CD4-positive, alpha-beta T cell (primary cell): Measurements from ENCODE around the gene GCNT2. TPM values are rescaled to one million over a fixed set of nuclear protein-coding genes. Genes with fewer than 3 reads are reported as not detected.
A peak's percentile ranks its signal among the peaks of the same experiment; 100 is the strongest.

Source experiments
- ATAC-seq: fragments of 200-7000 bp; cut with Tn5 transposase; one replicate; pipeline ENCODE4 v1.10.0; 2022; ENCODE audit warnings: mild to moderate bottlenecking; ENCODE audit not compliant: poor library complexity
- CTCF ChIA-PET: fragments of 350-600 bp; sonication (Branson Sonifier 250); formaldehyde crosslinking; loops from one replicate; lab custom pipeline; 2021; ENCODE audit warnings: antibody characterized with exemption, inconsistent platforms; lab: Charles Lee
- POLR2A ChIA-PET: fragments of 350-600 bp; sonication (Branson Sonifier 250); formaldehyde crosslinking; loops from one replicate; lab custom pipeline; 2021; ENCODE audit warnings: antibody characterized with exemption, inconsistent platforms; lab: Charles Lee
- DNase-seq, 14 experiments: peaks; one replicate each; pipeline ENCODE4 v3.0.0-alpha.2; 2013 to 2020; ENCODE audit warnings: mixed read lengths in 2 of 14
- H3K27ac ChIP-seq, 2 donors: one replicate each; pipeline versions ENCODE4 v1.5.1 to v1.7.0; 2013; ENCODE audit warnings: low read length in 2 of 2, low read depth in 1 of 2, mild to moderate bottlenecking in 1 of 2
- H3K27me3 ChIP-seq, 2 experiments: 1 replicate in 1 of 2; 2 replicates in 1 of 2; pipeline versions ENCODE4 v1.6.1 to v1.7.0; 2013; ENCODE audit warnings: low read length in 2 of 2, control low read depth in 1 of 2, mild to moderate bottlenecking in 1 of 2, moderate library complexity in 1 of 2; ENCODE audit not compliant: insufficient read depth in 2 of 2, control insufficient read depth in 1 of 2
- H3K36me3 ChIP-seq: one replicate; pipeline ENCODE4 v1.6.1; 2013; ENCODE audit warnings: low read length, control low read depth; ENCODE audit not compliant: insufficient read depth
- H3K4me1 ChIP-seq: one replicate; pipeline ENCODE4 v1.6.1; 2013; ENCODE audit warnings: low read length, control low read depth; ENCODE audit not compliant: insufficient read depth
- H3K4me3 ChIP-seq: one replicate; pipeline ENCODE4 v1.5.1; 2013; ENCODE audit warnings: mild to moderate bottlenecking, low read length, moderate library complexity
- H3K9me3 ChIP-seq, 2 experiments: 1 replicate in 1 of 2; 2 replicates in 1 of 2; pipeline versions ENCODE4 v1.6.1 to v1.7.0; 2013; ENCODE audit warnings: low read length in 2 of 2, mild to moderate bottlenecking in 2 of 2, control low read depth in 1 of 2, moderate library complexity in 1 of 2; ENCODE audit not compliant: control insufficient read depth in 1 of 2, insufficient read depth in 1 of 2
- H3K27ac Mint-ChIP-seq: one replicate; pipeline ENCODE4 v1.8.0; 2020; ENCODE audit warnings: mixed read lengths
- H3K27me3 Mint-ChIP-seq: one replicate; pipeline ENCODE4 v1.8.0; 2021; ENCODE audit warnings: mixed read lengths
- H3K36me3 Mint-ChIP-seq: one replicate; pipeline ENCODE4 v1.8.0; 2021; ENCODE audit warnings: low read depth, mixed read lengths
- H3K4me1 Mint-ChIP-seq: one replicate; pipeline ENCODE4 v1.8.0; 2021; ENCODE audit warnings: low read depth, mixed read lengths
- H3K4me3 Mint-ChIP-seq: one replicate; pipeline ENCODE4 v1.8.0; 2020; ENCODE audit warnings: mild to moderate bottlenecking, mixed read lengths
- H3K9me3 Mint-ChIP-seq: one replicate; pipeline ENCODE4 v1.8.0; 2020; ENCODE audit warnings: mixed read lengths
- intact Hi-C, 2 experiments: fragments of 100-400 bp; cut with DNase I in 1 of 2; cut with micrococcal nuclease in 1 of 2; formaldehyde crosslinking; loops; one replicate each; pipeline versions ENCODE4 v1.15.1 to v1.9.0; 2023 to 2025; cut with DNase I, micrococcal nuclease
- total RNA-seq, 174 experiments: library from RNA in 2 of 174; stranded (reverse) in 2 of 174; gene quantifications; one replicate each; pipeline ENCODE4 v1.2.3 and lab custom pipeline; 2021 to 2026
- TF ChIP-seq, protein P1 (sequence below): fragments of 200-600 bp; IDR thresholded peaks from one replicate; pipeline ENCODE4 v1.8.0; 2022; ENCODE audit warnings: antibody characterized with exemption, mild to moderate bottlenecking

GCNT2 gene
- total RNA-seq, 2 experiments from 2014 or later: 1.5 to 1.8 TPM

DNA sequence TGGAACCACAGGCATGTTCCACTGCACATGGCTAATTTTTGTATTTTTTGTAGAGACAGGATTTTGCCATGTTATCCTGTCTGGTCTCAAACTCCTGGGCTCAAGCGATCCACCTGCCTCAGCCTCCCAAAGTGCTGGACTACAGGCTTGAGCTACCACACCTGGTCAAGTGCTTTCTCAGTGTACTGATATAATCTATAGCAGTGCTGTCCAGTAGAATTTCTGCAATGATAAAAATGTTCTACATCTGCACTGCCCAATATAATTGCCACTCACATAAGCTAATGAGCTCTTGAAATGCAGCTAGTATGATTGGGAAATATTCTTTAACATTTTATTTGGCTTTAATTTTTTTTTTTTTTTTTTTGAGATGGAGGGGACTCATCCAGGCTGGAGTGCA, 109.0 kb downstream of the GCNT2 start:
- POLR2A ChIA-PET: no interaction called here
- DNase-seq: no peak

GRCh38 chr6:10633216-10633615, 112.1 kb downstream of the GCNT2 start:
- ChIA-PET POLR2A (no interaction called here), CTCF (interaction anchor here (1.0 kb wide), 1 partner anchor 8 kb away, joined by 3 read pairs; no protein-coding TSS in a partner anchor)
- Mint-ChIP-seq H3K27ac (no peak overlapping the region), H3K4me3 (no peak overlapping the region), H3K9me3 (no peaks in the 10 kb centered on the region), H3K4me1 (no peaks in the 10 kb centered on the region), H3K27me3 (no peaks in the 10 kb centered on the region), H3K36me3 (no peaks in the 10 kb centered on the region)
- ATAC-seq: no peak
- peak in 3 of 14 experiments; percentile 3 to 63 (median 57) for DNase-seq
- H3K4me3 ChIP-seq: no peak overlapping the region
- H3K36me3 ChIP-seq: no peaks in the 10 kb centered on the region
- no peaks in the 10 kb centered on the region for H3K9me3 ChIP-seq
- H3K27ac ChIP-seq: no peak overlapping the region
- no peaks in the 10 kb centered on the region for H3K27me3 ChIP-seq
- no peaks in the 10 kb centered on the region for H3K4me1 ChIP-seq
- intact Hi-C loops: no loop called here
- TF ChIP-seq, protein P1, sequence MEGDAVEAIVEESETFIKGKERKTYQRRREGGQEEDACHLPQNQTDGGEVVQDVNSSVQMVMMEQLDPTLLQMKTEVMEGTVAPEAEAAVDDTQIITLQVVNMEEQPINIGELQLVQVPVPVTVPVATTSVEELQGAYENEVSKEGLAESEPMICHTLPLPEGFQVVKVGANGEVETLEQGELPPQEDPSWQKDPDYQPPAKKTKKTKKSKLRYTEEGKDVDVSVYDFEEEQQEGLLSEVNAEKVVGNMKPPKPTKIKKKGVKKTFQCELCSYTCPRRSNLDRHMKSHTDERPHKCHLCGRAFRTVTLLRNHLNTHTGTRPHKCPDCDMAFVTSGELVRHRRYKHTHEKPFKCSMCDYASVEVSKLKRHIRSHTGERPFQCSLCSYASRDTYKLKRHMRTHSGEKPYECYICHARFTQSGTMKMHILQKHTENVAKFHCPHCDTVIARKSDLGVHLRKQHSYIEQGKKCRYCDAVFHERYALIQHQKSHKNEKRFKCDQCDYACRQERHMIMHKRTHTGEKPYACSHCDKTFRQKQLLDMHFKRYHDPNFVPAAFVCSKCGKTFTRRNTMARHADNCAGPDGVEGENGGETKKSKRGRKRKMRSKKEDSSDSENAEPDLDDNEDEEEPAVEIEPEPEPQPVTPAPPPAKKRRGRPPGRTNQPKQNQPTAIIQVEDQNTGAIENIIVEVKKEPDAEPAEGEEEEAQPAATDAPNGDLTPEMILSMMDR: no peak

More for the DNA sequence above, 109.0 kb downstream of the GCNT2 start:
- intact Hi-C loops: no loop called here
- CTCF ChIA-PET: no interaction called here
- Histone ChIP-seq H3K27me3 (no peaks in the 10 kb centered on the region), H3K27ac (no peak overlapping the region), H3K36me3 (no peaks in the 10 kb centered on the region), H3K4me3 (no peak overlapping the region), H3K9me3 (no peaks in the 10 kb centered on the region), H3K4me1 (no peaks in the 10 kb centered on the region)
- no peaks in the 10 kb centered on the region for H3K27me3 Mint-ChIP-seq
- H3K36me3 Mint-ChIP-seq: peaks cover 15% of the 10 kb centered on the region
- no peaks in the 10 kb centered on the region for H3K9me3 Mint-ChIP-seq
- H3K4me3 Mint-ChIP-seq: no peak overlapping the region
- no peaks in the 10 kb centered on the region for H3K4me1 Mint-ChIP-seq
- TF ChIP-seq, protein P1: no peak
- H3K27ac Mint-ChIP-seq: no peak overlapping the region
- no peak for ATAC-seq

DNA sequence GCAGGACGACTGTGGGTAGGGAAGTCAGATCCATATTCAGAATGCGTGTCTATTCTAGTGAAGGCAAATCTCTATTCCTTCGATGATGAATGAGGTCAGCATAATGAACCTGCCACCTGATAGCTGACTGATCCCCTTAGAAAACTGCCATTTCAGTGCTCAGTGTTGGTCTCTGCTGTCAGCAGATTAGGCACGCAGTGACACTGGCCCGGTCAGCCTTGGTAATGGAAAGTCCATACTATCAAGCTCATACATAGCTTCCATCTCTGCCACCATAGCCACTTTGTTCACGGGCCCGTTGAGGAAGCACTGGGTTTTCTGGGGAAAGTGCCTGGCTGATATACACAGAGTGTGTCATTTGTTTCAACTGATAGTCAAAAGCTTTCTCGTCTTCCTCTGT, 119.3 kb downstream of the GCNT2 start:
- CTCF ChIA-PET: no interaction called here

More for the DNA sequence above, 119.3 kb downstream of the GCNT2 start:
- no peak overlapping the region for H3K27ac Mint-ChIP-seq
- no peaks in the 10 kb centered on the region for H3K9me3 Mint-ChIP-seq
- H3K27me3 Mint-ChIP-seq: peaks cover 16% of the 10 kb centered on the region
- TF ChIP-seq, protein P1: no peak
- H3K4me1 ChIP-seq: no peaks in the 10 kb centered on the region
- H3K36me3 ChIP-seq: no peaks in the 10 kb centered on the region
- no peaks in the 10 kb centered on the region for H3K9me3 ChIP-seq
- no peak overlapping the region for H3K4me3 Mint-ChIP-seq
- H3K4me1 Mint-ChIP-seq: peaks cover 13% of the 10 kb centered on the region
- POLR2A ChIA-PET: no interaction called here
- DNase-seq (no peak), ATAC-seq (no peak)
- no peaks in the 10 kb centered on the region for H3K36me3 Mint-ChIP-seq
- H3K27ac ChIP-seq: no peak overlapping the region
- H3K27me3 ChIP-seq: no peaks in the 10 kb centered on the region
- no peak overlapping the region for H3K4me3 ChIP-seq
- intact Hi-C loops: no loop called here
